K562 (cell line): ENCODE data around the gene PRKCG. TPM values are rescaled to one million over a fixed set of nuclear protein-coding genes. Genes with fewer than 3 reads are reported as not detected.

Experiments used
- ATF7 ChIP-seq: fragments of 450-650 bp; IDR thresholded peaks from 2 replicates; pipeline ENCODE4 v1.7.1; 2014; ENCODE audit warnings: mild to moderate bottlenecking, moderate library complexity
- BRF1 ChIP-seq: IDR thresholded peaks from 3 replicates; pipeline ENCODE4 v1.6.1; 2011; ENCODE audit warnings: borderline replicate concordance, mild to moderate bottlenecking; ENCODE audit not compliant: insufficient read length; ENCODE audit errors: extremely low read depth
- CREB1 ChIP-seq, 2 experiments: sonication (generic) in 1 of 2; formaldehyde crosslinking in 1 of 2; IDR thresholded peaks; 2 replicates each; pipeline versions ENCODE4 v1.6.1 to v1.8.0; 2012 to 2022; ENCODE audit warnings: inconsistent platforms in 1 of 2, mild to moderate bottlenecking in 1 of 2, missing genetic modification reagents in 1 of 2, moderate library complexity in 1 of 2
- CUX1 ChIP-seq: fragments of 200-800 bp; sonication (Bioruptor generic); IDR thresholded peaks from 2 replicates; pipeline ENCODE4 v1.6.1; 2016; ENCODE audit warnings: missing genetic modification characterization, missing compliant biosample characterization
- CXXC5 ChIP-seq: fragments of 250-450 bp; sonication (Bioruptor Pico); IDR thresholded peaks from 2 replicates; pipeline ENCODE4 v1.8.0; 2022; ENCODE audit warnings: inconsistent platforms, mild to moderate bottlenecking, moderate library complexity
- DACH1 ChIP-seq: fragments of 450-650 bp; IDR thresholded peaks from 2 replicates; pipeline ENCODE4 v1.6.1; 2018; ENCODE audit not compliant: partially characterized antibody
- GTF2B ChIP-seq: IDR thresholded peaks from 2 replicates; pipeline ENCODE4 v1.6.1; 2011; ENCODE audit not compliant: insufficient read length; ENCODE audit errors: extremely low read depth
- HIVEP1 ChIP-seq: fragments of 250-450 bp; sonication (Bioruptor Pico); IDR thresholded peaks from 2 replicates; pipeline ENCODE4 v1.4.0; 2020; ENCODE audit warnings: mild to moderate bottlenecking
- NFATC3 ChIP-seq: fragments of 450-650 bp; IDR thresholded peaks from 2 replicates; pipeline ENCODE4 v1.6.1; 2017; ENCODE audit warnings: mild to moderate bottlenecking
- NKRF ChIP-seq: fragments of 450-650 bp; IDR thresholded peaks from 2 replicates; pipeline ENCODE4 v1.6.1; 2016; ENCODE audit warnings: borderline replicate concordance
- PHF8 ChIP-seq: fragments of 200-600 bp; sonication (generic); IDR thresholded peaks from 2 replicates; pipeline ENCODE4 v1.6.1; 2012; ENCODE audit warnings: mixed run types, mild to moderate bottlenecking, inconsistent platforms, low read length, moderate library complexity, borderline replicate concordance
- RFX1 ChIP-seq: fragments of 450-650 bp; IDR thresholded peaks from 2 replicates; pipeline ENCODE4 v1.6.1; 2016; ENCODE audit warnings: mild to moderate bottlenecking, moderate library complexity
- SPI1 ChIP-seq: IDR thresholded peaks from 2 replicates; pipeline ENCODE4 v1.6.1; 2011; ENCODE audit warnings: low read depth, low read length, control low read depth, borderline replicate concordance
- ZFP1 ChIP-seq: fragments of 450-650 bp; formaldehyde crosslinking; IDR thresholded peaks from 2 replicates; pipeline ENCODE4 v1.4.0; 2020; ENCODE audit warnings: mild to moderate bottlenecking, mixed read lengths
- ZFX ChIP-seq: sonication (generic); formaldehyde crosslinking; IDR thresholded peaks from 2 replicates; pipeline ENCODE4 v1.8.0; 2022; ENCODE audit warnings: mild to moderate bottlenecking, missing genetic modification reagents, moderate library complexity
- ZNF134 ChIP-seq: fragments of 250-450 bp; sonication (Bioruptor Pico); conservative IDR thresholded peaks from 2 replicates; pipeline ENCODE4 v1.4.0; 2020
- ZNF699 ChIP-seq: fragments of 250-450 bp; sonication (Bioruptor Pico); IDR thresholded peaks from 2 replicates; pipeline ENCODE4 v1.8.0; 2021; ENCODE audit warnings: mild to moderate bottlenecking, moderate library complexity; ENCODE audit not compliant: insufficient replicate concordance
- ZSCAN32 ChIP-seq: fragments of 450-650 bp; formaldehyde crosslinking; IDR thresholded peaks from 2 replicates; pipeline ENCODE4 v1.4.0; 2020; ENCODE audit warnings: mild to moderate bottlenecking, moderate library complexity
- polyA plus RNA-seq, 8 experiments: library from polyadenylated mRNA; depleted of rRNA in 4 of 8; stranded (reverse) in 5 of 8; unstranded in 3 of 8; fragments of >200 nt; fragmentation: Nextera tagmentation in 2 of 8; fragmentation: Illumina TruSeq in 1 of 8; extraction: Ambion mirVana in 2 of 8; extraction: Trizol in 1 of 8; gene quantifications; 2 replicates each; pipeline versions ENCODE4 v1.2.1 to v1.2.3, GENCODE V29; 2011 to 2014; ENCODE audit warnings: inconsistent platforms in 1 of 8, missing spikeins in 1 of 8
- total RNA-seq, 7 experiments: library from RNA; depleted of rRNA in 6 of 7; stranded (reverse); fragments of >200 nt in 6 of 7; fragmentation: Illumina TruSeq in 2 of 7; extraction: Trizol in 2 of 7; gene quantifications; 2 replicates each; pipeline versions ENCODE4 v1.2.1 to v1.2.3, GENCODE V29; 2011 to 2021; ENCODE audit warnings: low replicate concordance in 1 of 7
- TF ChIP-seq, protein P1 (sequence below): fragments of 450-650 bp; IDR thresholded peaks from 2 replicates; pipeline ENCODE4 v1.6.1; 2016; ENCODE audit warnings: missing biosample characterization, missing genetic modification characterization

The PRKCG gene
- total and polyA plus RNA-seq, 9 of the 15 experiments (the other 6 are each of a cell fraction or from before 2014, with no cell fraction given): not detected

DNA sequence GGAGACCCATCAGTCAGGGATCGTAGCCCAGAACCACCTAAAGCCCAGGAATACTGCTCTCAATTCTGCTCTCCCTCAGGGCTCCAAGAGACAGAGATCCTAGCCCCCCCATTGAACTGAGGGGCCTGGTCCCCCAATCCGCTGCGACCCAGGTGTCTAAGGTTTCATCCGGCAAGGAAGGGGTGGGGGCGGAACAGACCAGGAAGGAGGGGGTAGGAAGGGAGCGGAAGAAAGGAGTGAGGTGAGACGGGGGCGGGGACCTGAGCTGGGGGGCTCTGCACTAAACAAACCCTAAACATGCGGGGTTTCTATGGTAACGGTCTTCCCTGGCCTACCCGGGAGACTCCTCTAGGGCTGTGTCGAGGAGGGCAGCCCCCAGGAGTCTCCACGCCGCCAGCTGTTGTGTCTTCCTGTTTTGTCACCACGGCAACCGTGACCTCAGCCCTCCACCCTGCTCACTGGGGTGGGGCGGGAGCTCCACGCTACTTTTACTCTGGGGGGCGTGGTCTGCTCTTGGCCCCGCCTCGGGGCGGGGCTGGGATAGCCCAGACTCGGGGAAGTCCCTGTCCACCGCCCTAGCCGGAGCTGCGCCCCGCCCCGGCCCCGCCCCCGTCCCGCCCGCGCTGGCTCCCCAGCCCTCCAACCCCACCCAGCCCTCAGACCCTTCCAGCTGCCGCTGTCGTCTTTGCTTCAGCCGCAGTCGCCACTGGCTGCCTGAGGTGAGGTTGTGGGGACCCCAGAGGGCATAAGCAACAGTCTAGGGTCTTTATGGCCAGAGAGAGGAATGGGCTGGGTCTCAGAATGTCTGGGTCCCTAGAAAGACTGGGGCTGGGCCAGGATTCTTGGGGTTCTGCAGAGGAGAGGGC lies 14.5 kb upstream of the PRKCG start, which contains the start of gene MYADM (continued):
- TF ChIP-seq CUX1 (CRISPR knock-in tag) (no peak), SPI1 (0 out of 2 replicates have a peak, but pooled peaks have one; percentile 33), BRF1 (no peak), CXXC5 (CRISPR knock-in tag) (peak; percentile 51; the same call in 1 of the 2 replicates), HIVEP1 (CRISPR knock-in tag) (peak; percentile 70; the same call in 1 of the 2 replicates), ZFX (CRISPR knock-in tag) (peak; percentile 54), NFATC3 (no peak), CREB1 (IDR thresholded peaks at IDR 0.05) (0 out of 2 replicates have a peak, but pooled peaks have one; percentile 20), CREB1 (CRISPR knock-in tag; IDR thresholded peaks at IDR 0.05) (no peak), ZNF134 (no peak), NKRF (peak; percentile 32), ZFP1 (CRISPR knock-in tag) (no peak), PHF8 (peak; percentile 32; the same call in 1 of the 2 replicates), ATF7 (peak; percentile 87), ZSCAN32 (CRISPR knock-in tag) (no peak), DACH1 (peak; percentile 85), RFX1 (peak; percentile 98), ZNF699 (CRISPR knock-in tag) (no peak), GTF2B (no peak)
- TF ChIP-seq, protein P1, sequence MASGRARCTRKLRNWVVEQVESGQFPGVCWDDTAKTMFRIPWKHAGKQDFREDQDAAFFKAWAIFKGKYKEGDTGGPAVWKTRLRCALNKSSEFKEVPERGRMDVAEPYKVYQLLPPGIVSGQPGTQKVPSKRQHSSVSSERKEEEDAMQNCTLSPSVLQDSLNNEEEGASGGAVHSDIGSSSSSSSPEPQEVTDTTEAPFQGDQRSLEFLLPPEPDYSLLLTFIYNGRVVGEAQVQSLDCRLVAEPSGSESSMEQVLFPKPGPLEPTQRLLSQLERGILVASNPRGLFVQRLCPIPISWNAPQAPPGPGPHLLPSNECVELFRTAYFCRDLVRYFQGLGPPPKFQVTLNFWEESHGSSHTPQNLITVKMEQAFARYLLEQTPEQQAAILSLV: no peak
